NCI-H1105 treated with DMSO at 0.1 percent for 48 hours (cell line): ENCODE results near the gene TTLL3.
"Not testable (repeated sequence)": the region's sequence is repeated elsewhere in the genome, so short reads cannot be mapped to it uniquely, and the experiment has no call there.

ENCODE experiments used
- DNase-seq: peaks from one replicate; lab custom pipeline; 2025; lab: John Stamatoyannopoulos, UW

TTLL3 gene

GRCh38 chr3:9843715-9844438 lies 33.8 kb downstream of the TTLL3 start, which contains the start of gene RPUSD3:
Gene RPUSD3, minus strand, starts transcription at chr3:9844008. Its CDS starts 18 bp downstream, at chr3:9843990.
- DNase-seq: peak; percentile 73

GRCh38 chr3:9846231-9846630 lies 36.2 kb downstream of the TTLL3 start:
- no peak for DNase-seq

GRCh38 chr3:9846931-9847488 lies 36.9 kb downstream of the TTLL3 start:
- no peak for DNase-seq

- DNase-seq: not testable (repeated sequence)
Observed at GRCh38 chr3:9847870-9848269, 37.8 kb downstream of the TTLL3 start.

GRCh38 chr3:9848860-9849259 lies 38.8 kb downstream of the TTLL3 start:
- not testable (repeated sequence) for DNase-seq

- not testable (repeated sequence) for DNase-seq
Observed at GRCh38 chr3:9851383-9851782, 41.3 kb downstream of the TTLL3 start.

- DNase-seq: not testable (repeated sequence)
Observed at GRCh38 chr3:9851926-9852325, 41.9 kb downstream of the TTLL3 start.

GRCh38 chr3:9852528-9852927 lies 42.5 kb downstream of the TTLL3 start:
- DNase-seq: no peak

GRCh38 chr3:9854291-9854940 lies 44.4 kb downstream of the TTLL3 start:
- not testable (repeated sequence) for DNase-seq

GRCh38 chr3:9855594-9855993 lies 45.5 kb downstream of the TTLL3 start:
- no peak for DNase-seq

GRCh38 chr3:9859530-9860025 lies 49.5 kb downstream of the TTLL3 start:
- no peak for DNase-seq

GRCh38 chr3:9861201-9861600 lies 51.1 kb downstream of the TTLL3 start:
- no peak for DNase-seq

- DNase-seq: no peak
Observed at GRCh38 chr3:9861626-9862130, 51.6 kb downstream of the TTLL3 start.

GRCh38 chr3:9862391-9863057 lies 52.5 kb downstream of the TTLL3 start:
- no peak for DNase-seq

GRCh38 chr3:9863058-9863772 lies 53.2 kb downstream of the TTLL3 start:
- DNase-seq: no peak

GRCh38 chr3:9864200-9864927 lies 54.3 kb downstream of the TTLL3 start:
- peak; percentile 39 for DNase-seq

GRCh38 chr3:9865125-9865637 lies 55.1 kb downstream of the TTLL3 start:
- not testable (repeated sequence) for DNase-seq

- no peak for DNase-seq
Observed at GRCh38 chr3:9866639-9867038, 56.6 kb downstream of the TTLL3 start.

GRCh38 chr3:9867106-9867505 lies 57.0 kb downstream of the TTLL3 start:
- DNase-seq: no peak

GRCh38 chr3:9869955-9870354 lies 59.9 kb downstream of the TTLL3 start:
- no peak for DNase-seq

GRCh38 chr3:9870978-9871377 lies 60.9 kb downstream of the TTLL3 start:
- no peak for DNase-seq
